Stimulated activated CD4-positive, alpha-beta T cell treated with anti-CD3 and anti-CD28 coated beads, Interleukin-4, amount 100 ng/mL, for 4 hours (primary cell): ENCODE measurements around the gene P4HB.

Experiments used
- DNase-seq, 2 experiments: peaks; one replicate each; pipeline ENCODE4 v3.0.0-alpha.2; 2020

P4HB gene

DNA sequence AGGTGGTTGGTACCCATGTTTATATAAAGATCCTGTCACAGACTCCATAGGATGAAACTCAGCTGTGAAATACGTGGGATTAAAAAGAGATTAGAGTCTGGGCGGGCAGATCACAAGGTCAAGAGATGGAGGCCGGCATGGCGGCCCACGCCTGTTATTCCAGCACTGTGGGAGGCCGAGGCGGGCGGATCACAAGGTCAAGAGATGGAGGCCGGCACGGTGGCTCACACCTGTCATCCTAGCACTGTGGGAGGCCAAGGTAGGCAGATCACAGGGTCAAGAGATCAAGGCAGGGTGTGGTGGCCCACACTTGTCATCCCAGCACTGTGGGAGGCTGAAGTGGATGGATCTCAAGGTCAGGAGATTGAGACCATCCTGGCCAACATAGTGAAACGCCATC, 35.1 kb upstream of the P4HB start:
- no peak for DNase-seq

DNA sequence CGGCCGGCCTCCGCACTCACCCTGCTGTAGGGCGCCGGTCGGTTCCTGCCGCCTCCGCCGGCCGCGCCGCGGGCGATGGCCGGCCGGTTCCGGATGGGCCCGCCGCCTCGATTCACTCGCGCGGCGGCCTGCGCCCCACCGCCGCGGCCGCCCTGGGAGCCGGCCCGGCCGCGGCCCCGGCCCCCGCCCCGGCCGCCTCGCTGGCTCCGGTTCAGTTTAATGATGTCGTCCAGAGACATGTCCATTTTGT, 30.9 kb upstream of the P4HB start:
- DNase-seq = no peak

DNA sequence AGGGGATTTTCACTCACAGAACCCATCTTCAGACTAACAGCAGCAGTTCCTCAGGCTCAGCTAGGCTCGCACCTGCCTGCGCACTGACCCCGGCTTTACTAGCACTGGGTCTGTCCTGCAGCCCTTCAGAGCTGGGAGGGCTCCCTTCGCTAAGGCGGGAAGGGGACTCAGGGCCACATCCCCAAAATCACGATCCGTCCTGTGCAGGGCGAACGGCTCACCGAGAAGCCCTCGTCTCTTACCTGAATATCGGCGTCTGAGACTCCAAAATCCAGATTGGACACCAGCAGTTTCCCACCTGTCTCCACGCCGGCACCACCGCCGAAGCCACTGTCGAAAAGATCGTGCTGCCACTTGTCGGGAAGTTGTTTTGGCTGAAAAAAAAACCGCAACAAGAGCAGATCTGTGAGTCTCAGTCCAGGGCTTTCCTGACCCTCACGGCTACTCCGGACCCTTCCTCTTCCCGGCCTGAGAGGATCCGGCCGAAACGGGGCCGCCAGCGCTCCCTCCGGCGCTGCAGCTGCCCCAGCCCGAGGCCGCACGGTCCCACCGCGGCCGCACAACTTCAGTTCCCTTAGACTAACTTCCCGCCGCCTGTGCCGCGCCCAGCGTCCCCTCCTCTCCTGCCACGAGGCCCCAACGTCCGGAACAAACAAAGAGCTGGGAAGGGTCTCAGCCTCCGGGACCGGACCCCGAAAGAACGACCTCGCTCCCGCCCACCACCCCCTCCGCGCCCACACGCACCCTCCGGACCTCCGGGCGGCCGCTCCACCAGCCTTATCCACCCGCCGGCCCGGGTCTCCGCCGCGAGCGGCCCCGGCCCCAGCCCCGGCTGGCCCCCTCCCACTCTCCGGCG, 30.3 kb upstream of the P4HB start:
- DNase-seq = peak in 1 of 2 experiments; percentile 21

DNA sequence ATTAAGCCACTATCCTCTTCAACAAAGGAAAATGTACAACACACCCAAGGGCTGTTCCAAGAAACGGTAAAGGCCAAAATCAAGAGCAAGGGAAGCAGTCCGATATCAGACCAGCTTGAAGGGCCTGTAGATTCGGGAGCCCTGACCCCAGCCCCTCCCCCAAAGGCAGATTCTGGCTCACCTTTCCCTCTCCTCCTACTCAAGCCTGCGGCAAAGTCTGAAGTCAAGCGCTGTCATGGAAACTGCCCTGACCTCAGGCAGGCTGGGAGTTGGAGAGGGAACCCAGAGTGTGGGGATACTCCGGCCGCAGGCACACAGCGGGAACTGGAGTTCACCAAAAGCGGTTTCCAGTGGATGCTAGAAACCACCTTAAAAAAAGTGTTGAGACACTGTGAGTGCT, 29.3 kb upstream of the P4HB start:
- DNase-seq = no peak

DNA sequence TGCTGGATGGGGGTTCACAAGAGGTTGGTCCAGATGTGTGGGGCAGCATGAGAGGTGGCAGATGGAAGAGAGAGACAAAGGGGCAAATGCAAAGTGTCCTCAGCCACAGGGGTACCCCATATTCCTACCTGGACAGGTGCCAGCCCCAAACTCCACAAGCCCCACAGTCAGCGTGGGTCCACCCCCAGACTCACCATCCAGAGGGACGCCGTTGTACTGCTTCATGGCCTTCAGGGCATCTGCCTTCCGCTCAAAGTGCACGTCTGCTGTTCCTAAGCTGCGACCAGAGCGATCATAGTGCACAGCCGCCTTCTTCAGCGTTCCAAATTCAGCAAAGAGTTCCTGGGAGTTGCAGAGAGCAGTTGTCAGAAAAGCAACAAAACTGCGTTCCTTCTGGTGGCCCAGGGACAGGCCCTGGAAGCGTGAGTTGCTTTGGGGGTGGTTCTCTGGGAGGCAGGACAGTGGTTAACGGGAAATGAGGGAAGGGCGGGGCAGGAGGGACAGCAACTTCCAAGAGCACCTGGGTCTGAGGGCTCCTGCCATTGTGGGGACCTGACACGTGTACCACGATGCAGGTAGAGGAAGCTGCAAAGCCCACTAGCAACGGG, 28.8 kb upstream of the P4HB start:
- DNase-seq = no peak

DNA sequence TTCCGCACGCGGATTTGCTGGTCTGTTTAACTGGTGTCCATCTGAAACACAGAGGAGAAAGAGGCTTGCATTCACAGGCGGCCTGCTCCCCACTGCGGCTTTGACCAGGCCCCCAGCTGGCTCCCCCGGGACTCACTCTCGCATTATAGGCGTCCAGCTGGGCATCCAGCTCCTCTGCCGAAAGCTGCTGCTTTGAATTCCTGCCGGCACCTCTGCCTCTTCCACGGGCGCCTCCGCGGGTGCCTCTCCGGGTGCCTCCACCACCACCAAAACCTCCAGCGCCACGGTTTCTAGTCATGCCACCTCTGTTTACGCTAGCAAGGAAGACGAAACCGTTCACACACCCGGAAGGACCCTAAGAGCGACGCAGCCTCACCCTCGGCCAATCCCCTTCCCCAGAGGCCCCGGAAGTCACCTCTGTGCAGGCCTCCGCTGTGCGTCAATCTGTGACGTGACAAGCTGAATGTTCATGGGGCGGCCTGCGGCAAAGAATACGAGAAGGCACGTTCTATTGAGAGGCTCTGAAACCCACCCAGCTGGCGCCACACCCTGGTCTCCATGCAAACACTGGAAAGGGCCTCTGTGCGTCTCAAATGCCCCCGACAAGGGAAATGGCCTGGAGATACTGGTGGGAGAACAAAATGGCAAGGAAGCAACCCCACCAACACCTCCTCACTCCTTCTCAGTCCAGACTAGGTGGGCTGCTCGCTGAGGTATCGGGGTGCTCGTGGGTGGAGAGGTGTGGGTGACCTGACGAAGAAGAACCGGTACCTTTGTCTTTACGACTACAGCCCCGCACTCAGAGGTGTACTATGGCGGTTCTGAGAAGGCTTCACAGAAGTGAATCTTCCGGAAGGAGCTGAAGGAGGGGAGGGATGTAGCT, 28.0 kb upstream of the P4HB start:
- DNase-seq = no peak

DNA sequence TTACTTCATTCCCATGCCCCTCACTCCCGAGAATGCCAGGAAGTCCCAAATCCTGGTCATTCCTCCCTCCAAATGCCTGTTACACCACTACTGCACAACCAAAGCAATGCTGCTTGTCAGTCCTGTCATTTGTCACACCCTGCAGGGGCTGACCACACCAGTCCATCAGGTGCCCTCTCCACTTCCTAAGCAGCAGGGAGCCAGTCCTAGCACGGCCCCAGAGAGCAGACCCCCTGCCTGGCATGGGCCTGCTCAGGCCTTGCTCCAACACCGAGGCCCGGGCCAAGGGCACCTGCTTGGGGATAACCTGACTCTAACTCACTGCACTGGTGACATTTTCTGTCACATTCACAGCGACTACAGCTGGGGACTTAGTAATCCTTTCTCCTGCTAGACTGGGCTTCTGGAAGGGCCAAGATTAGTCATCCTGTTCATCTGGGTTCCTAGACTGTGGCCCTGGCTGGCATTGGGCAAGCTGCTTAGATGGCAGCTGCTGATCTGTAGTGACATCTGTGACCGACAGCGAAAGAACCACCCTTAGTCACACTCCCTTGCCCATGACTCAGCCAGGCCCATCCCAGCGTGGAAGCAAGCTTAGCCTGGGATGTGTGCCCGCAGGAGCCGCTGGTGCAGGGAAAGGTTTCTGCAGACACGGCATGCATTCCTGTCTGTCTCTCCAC, 25.7 kb upstream of the P4HB start:
- DNase-seq = no peak

DNA sequence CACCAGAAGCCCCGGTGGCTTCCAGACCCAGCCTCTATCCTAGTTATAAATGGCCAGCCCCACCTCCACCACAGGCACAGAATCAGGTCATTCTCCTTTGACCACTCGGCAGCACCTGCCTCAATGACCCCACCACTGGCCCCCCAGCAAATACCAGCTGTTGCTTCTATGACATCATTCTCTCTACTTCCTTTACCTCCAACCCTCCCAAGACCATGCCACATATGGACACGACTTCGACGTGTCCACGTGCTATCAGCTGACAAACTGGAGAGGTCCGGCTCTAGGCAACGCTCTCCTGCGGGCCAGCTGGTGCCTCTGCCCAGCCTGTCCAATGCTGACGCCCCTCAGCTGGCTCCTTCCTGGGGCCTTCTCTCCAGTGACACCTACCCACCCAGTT, 25.1 kb upstream of the P4HB start:
- no peak for DNase-seq

DNA sequence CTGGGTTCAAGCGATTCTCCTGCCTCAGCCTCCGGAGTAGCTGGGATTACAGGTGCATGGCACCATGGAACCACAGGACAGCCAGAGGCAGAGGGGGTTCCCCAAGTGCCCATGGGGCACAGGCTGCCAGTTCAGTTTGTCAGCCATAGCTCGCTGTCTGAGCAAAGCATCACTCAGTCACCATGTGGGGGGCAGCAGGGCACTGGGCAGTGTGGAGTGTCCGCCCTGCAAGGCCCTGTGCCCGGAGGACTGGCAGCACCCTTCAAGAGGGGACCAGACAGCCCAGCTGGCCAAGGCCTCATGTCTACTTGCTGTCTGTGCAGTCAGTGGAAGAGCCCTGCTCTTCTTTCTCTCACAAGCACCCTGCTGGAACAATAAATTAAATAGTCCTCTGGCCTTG, 24.6 kb upstream of the P4HB start:
- no peak for DNase-seq

DNA sequence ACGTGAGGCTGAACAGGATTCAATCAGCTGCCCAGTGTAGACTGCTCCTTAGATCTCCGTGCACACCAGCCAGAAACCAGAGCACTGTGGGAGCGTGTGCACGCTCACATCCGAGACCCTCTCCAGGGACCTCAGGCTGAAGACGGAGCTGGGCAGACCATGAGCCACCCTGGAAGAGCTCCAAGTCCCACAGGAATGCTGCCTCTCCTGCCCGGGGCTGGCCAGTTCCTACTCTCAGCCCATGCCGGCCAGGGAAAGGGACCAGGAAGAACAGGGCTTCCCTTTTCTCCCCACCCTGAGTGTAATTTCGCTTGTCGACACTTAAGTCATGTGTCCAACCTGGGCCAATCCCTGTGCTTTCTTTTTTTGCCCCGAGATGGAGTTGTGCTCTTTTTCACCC, 24.2 kb upstream of the P4HB start:
- DNase-seq = no peak

DNA sequence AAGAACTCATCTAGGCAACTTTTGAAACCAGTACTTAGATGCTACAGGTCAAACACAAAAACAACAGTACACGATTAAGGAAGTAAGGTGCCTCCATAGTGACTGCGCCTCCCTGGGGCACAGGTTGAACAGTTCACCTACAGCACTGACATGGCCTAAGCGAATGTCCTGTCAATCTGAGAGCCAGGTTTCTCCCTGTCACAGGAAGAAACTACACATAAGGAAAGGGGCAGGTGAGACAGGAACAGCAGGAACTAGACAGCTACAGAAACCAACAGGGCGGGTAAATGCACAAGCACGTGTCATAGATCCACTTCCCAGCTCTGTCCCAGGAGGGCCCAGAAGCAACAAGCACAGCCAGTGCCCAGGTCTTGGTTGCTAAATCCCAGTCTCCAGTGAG, 18.8 kb upstream of the P4HB start:
- no peak for DNase-seq

DNA sequence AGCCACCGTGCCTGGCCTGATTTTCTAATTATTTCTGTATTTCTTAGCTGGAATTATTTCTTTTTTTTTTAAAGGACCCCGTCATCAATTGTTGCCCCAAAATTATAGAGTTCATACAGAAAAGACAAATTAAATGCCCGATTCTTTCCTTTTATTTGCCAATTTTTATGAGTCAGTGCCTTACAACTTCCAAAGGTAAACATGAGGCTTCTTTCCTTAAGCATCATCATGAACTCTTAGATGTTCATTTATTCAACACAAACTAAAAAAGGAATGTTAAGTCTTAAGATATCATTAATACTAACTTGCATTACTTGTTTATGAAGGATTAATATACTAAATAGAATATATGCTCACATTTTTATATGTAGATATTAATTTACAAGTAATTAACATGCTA, 18.0 kb upstream of the P4HB start:
- no peak for DNase-seq

DNA sequence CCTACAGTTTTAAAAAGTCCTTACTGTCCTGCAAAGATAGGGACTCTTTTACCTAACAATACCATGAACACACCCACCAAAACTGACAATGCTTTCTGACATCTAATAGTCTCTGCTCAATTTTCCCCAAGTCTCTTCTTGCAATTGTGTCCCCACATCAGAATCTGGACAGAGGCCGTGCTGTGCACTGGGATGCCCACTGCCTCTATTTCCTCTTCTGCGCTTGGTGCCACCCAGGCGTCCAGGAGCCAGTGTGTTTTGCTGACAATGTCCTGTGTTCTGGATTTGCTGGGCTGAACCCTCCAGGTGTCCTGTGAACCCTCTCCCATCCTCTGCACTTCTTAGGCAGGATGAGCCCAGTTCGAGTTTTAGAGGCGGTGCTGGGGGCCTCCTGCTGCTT, 17.2 kb upstream of the P4HB start:
- no peak for DNase-seq

DNA sequence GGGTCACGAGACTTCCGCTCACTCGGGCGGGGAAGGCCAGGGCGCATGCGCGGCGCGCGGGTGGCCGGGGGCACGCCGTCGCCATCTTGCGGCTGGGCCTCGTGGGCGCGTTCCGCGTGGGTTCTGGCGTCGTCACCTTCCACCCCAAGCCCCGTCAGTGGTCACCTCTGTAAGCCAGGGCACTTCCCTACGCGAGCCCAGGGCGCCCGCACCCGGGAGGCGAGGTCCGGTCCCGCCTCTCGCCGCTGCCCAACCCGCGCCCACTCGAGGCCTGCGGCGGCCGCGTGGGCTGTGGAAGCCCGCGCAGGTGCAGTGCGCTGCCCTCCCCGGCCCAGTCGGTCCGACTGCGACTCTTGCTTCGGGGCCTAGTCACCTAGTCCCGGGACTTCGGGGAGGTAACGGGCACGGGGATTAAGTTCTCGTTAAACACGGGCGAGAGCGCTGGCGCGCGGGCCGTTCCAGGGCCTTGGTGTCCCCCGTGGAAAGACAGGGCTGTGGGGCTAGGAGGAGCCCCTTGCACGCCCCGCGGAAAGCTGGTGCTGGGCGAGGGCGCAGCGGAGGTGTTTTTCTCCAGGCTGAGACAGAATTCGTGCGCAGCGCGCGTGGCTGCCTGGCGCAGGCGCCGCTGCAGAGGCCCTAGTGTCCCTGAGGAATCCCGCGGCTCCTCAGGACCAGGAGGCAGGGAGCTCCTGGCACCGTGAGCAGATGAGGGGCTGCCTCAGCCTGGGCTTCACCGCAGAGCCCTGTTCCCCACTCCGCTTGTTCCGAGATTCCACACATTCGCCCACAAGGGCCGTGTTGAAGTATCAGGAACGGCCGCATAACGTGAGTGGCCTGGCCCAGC, 11.3 kb upstream of the P4HB start:
- DNase-seq = peak; percentile 95 to 96

DNA sequence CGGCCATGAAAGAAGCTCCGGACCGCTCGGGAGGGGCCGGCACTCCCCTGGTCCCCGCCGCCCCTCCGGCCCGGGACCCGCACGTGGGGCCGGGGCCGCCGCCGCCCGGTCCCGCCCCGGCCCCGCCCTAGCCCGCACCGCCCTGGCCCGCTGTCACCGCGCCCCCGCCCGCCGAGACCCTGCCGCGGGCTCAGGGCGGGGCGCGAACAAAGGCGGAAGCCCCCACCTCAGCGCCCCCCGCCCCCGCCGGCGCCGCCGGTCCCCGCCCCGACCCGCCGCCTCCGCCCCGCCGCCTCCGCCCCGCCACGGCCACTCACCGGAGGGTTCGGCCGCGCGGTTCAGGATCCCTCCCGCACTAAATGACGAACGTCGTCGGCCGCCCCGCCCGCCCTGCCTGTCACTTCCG, 10.6 kb upstream of the P4HB start, which contains the start of gene ARHGDIA:
Gene ARHGDIA, minus strand, starts transcription at position 357 of the 406 bp plus-strand sequence. CDS start 1,407 bp downstream, outside the sequence.
- no peak for DNase-seq

DNA sequence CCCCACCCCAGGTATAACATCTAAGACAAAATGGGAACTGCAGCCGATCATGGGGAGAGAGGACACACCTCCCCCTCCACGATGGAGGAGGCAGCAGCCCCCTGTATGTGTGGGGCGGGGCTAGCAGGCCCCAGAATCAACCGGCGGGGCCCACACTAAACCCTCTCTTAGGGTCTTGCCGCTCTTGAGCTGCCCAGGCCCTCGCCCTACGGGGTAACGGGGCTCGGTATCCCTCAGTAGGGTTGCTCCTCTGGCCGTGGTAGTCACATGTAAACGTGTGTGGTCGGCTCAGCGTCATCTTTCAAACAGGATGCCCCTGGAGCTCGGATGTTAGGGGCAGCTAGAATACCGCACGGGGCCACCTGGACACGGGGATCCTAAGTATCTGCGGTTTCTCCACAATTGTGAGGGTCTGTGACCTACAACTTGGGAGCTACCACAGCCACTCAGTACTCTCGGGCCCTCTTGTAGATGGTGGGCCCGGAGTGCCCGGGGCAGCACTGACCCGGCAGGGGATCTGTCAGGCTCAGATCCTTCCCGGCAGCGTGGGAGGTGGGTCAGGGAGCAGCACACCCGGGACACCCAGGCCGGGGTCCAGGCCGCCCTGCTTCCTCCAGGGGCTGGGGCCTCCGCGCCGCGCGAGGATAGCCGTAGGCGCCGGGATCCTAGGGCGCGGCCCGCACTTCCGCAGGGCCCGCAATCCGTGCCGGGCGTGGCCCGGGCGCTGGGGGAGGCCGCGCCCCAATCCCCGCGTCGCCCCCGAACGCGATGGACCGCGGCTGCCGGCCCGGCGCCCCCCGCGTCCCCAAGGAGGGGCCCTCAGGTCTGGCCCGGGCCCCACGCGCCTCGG, 10.0 kb upstream of the P4HB start:
- peak; percentile 32 to 38 for DNase-seq

DNA sequence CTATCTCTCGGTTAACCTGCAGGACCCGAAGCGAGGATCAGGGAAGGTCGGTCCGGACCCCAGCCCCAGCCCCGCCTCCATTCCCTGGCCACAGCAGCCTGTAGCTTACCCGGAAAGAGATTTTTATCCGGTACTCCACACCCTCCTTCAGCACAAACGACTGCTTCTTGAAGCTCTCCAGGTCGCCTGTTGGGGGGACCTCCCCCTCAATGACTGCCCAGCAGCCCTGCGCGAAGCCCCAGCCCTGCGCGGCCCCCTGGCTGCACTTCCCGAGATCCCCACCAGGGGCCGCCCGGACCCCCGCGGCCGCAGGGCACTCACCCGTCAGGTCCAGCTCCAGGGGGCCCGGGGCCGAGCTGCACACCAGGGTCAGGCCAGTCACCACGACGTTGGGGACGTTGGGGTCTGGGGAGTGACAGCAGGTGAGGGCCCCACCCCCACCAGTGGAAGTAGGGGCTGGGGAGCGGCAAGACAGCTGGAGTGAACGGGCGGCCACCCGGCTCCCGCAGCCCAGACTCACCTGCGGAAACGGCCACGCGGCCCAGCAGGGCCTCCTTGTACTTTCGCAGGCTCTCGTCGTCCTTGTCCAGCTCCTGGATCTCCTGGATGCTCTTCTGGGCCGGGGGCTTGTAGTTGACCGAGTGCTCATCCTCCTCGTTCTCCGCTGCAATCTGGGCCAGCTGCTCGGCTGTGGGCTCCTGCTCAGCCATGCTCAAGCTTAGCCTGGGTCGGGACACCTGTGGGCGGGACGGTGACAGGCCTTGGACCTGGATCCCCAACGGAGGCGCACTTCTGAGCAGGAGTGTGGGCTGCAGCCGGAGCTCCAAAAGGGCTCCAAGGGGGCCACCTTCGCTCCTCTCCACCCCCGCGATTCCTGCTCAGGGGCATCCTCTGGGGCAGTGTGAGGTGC, 9.1 kb upstream of the P4HB start:
- DNase-seq = peak; percentile 15 to 57

DNA sequence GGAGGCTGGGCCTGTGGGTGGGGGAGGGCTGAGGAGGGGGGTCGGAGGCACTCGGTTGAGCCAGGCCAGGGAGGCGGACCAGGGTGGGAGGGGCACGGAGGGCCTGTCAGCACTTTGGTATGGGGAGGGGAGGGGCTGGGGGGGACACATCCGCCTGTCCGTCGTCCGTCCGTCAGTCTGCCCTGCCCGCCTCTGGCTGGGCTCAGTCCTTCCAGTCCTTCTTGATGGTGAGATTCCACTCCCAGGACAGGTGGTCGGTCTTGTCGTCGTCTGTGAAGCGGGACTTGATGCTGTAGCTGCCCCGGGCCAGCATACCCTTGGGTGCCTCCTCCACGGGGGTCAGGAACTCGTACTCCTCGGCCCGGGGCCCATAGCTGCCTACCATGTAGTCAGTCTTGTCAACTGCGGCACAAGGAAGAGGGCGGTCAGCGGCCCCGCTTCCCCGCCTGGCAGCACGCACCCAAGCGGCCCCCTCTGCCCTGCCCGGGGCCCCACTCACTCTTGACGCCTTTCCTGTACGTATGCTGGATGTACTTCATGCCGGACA, 8.4 kb upstream of the P4HB start:
- peak in 1 of 2 experiments; percentile 23 for DNase-seq

DNA sequence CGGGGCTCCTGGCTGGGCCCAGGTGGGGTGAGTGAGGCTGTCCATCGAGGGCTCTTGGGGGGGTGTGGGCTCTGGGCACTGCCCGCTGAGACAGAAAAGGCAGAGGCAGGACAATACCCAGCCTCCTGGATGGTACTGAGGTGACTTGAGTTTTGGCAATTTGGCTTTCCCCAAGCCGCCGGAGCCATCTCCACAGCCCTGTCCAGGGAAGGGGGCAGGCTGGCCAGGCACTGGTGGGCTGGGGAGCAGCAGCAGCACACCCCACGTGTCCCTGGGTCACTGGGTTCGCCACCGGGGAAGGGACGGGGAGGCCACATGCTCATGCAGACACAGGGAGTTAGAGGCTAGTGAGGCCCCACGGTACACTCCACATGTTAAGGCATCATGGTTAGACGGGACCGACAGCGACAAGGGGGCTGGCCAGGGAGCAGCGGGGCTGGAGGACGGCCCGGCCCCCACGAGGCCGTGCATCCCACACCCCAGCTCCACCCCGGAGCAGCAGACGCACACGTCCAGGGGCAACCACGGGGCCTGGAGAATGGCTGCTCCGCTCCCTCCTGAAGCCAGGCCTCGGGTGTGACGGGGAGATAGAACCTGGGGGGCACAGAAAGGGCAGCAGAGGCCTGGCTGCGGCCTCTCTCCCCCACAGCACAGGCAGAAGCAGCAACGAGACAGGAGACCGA, 7.8 kb upstream of the P4HB start:
- peak in 1 of 2 experiments; percentile 20 for DNase-seq
